ENCODE results near the gene FAM200B.
"Not testable (repeated sequence)": the region's sequence is repeated elsewhere in the genome, so short reads cannot be mapped to it uniquely, and the experiment has no call there.

Gene FAM200B

DNA sequence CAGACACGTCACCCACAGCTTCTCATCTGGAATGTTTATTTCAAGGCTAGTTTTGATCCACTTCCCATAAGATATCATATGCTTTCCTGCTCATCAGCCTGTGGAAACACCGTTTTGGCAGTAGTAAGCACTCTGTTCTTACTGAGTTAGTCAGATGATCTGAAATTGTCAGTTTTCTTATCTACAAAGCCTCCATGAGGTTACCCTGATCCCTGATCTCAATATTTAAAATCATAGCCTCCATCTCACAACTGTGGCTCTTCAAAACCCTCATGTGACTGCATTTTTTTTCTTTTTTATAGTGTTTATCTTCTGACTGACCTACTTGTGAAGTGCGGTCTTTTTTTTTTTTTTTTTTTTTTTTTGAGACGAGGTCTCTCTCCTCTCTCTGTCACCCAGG lies 44.0 kb downstream of the FAM200B start:
- Histone ChIP-seq H3K4me2 (ENCODE audit: low read length) (no peak overlapping the region), H3K4me1 (ENCODE audit: control insufficient read depth, low read length) (peaks cover 18% of the 10 kb centered on the region), H3K79me2 (ENCODE audit: control insufficient read depth, low read length) (no peaks in the 10 kb centered on the region), H3K27ac (ENCODE audit: low read depth, low read length) (no peak overlapping the region), H4K20me1 (ENCODE audit: control insufficient read depth, insufficient read depth, low read depth, low read length) (no peaks in the 10 kb centered on the region), H3F3A (ENCODE audit: control insufficient read depth, insufficient read depth) (0 out of 2 replicates have a peak, but pooled peaks cover 3% of the 10 kb centered on the region), H3K4me3 (ENCODE audit: low read length) (no peak overlapping the region), H3K36me3 (ENCODE audit: control insufficient read depth, low read length) (no peaks in the 10 kb centered on the region), H3K9me3 (ENCODE audit: control insufficient read depth, insufficient read depth, low read length) (no peaks in the 10 kb centered on the region), H3K9me2 (replicated peaks; ENCODE audit: control insufficient read depth, low read length) (no peaks in the 10 kb centered on the region), H3K27me3 (ENCODE audit: control insufficient read depth, low read length) (no peaks in the 10 kb centered on the region)
- TF ChIP-seq, protein P1, sequence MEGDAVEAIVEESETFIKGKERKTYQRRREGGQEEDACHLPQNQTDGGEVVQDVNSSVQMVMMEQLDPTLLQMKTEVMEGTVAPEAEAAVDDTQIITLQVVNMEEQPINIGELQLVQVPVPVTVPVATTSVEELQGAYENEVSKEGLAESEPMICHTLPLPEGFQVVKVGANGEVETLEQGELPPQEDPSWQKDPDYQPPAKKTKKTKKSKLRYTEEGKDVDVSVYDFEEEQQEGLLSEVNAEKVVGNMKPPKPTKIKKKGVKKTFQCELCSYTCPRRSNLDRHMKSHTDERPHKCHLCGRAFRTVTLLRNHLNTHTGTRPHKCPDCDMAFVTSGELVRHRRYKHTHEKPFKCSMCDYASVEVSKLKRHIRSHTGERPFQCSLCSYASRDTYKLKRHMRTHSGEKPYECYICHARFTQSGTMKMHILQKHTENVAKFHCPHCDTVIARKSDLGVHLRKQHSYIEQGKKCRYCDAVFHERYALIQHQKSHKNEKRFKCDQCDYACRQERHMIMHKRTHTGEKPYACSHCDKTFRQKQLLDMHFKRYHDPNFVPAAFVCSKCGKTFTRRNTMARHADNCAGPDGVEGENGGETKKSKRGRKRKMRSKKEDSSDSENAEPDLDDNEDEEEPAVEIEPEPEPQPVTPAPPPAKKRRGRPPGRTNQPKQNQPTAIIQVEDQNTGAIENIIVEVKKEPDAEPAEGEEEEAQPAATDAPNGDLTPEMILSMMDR (IDR thresholded peaks at IDR 0.05; ENCODE audit: low read depth, low read length, poor library complexity, severe bottlenecking), result no peak
- TF ChIP-seq EZH2phosphoT487 (IDR thresholded peaks at IDR 0.05; ENCODE audit: borderline replicate concordance, low read length), result no peak

DNA sequence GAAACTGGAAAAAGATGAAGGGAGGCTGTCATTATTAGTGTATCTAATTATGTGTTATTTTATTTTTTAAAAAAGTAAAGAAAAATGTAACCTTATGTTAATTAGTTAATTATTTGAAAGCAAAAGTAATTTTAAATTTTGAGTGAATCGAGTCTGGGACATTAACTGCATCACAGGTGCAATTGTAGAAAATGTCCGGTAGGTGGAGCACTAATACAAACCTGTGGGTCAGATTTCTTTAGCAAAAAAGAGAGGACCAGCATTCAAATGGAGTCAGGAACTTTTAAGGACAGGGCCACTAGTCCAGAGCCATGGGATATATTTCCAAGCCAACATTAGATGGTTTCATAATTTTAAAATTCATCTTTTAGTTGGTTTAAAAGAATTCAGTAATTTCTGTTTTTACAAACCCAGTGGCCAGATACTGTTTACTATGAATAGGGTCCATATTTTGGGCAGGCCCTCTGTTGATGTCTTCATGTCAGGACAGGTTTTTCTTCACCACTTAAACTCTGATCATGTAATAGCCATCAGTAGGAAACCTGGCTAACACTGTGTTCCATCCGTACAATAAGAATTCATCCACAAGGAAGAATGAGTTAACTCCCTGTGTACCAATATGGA lies 48.4 kb downstream of the FAM200B start:
- Histone ChIP-seq H3F3A (ENCODE audit: control insufficient read depth, insufficient read depth) (0 out of 2 replicates have a peak, but pooled peaks cover 3% of the 10 kb centered on the region), H3K9me3 (ENCODE audit: control insufficient read depth, insufficient read depth, low read length) (no peaks in the 10 kb centered on the region), H3K4me2 (ENCODE audit: low read length) (peak overlapping the region; percentile 11; the same call in 1 of the 2 replicates), H3K27me3 (ENCODE audit: control insufficient read depth, low read length) (no peaks in the 10 kb centered on the region), H3K4me3 (ENCODE audit: low read length) (no peak overlapping the region), H4K20me1 (ENCODE audit: control insufficient read depth, insufficient read depth, low read depth, low read length) (no peaks in the 10 kb centered on the region), H3K36me3 (ENCODE audit: control insufficient read depth, low read length) (no peaks in the 10 kb centered on the region), H3K27ac (ENCODE audit: low read depth, low read length) (no peak overlapping the region), H3K4me1 (ENCODE audit: control insufficient read depth, low read length) (peaks cover 26% of the 10 kb centered on the region), H3K9me2 (replicated peaks; ENCODE audit: control insufficient read depth, low read length) (no peaks in the 10 kb centered on the region), H3K79me2 (ENCODE audit: control insufficient read depth, low read length) (no peaks in the 10 kb centered on the region)
- TF ChIP-seq EZH2phosphoT487 (IDR thresholded peaks at IDR 0.05; ENCODE audit: borderline replicate concordance, low read length), result no peak
- TF ChIP-seq, protein P1 (IDR thresholded peaks at IDR 0.05; ENCODE audit: low read depth, low read length, poor library complexity, severe bottlenecking), result peak; percentile 75

DNA sequence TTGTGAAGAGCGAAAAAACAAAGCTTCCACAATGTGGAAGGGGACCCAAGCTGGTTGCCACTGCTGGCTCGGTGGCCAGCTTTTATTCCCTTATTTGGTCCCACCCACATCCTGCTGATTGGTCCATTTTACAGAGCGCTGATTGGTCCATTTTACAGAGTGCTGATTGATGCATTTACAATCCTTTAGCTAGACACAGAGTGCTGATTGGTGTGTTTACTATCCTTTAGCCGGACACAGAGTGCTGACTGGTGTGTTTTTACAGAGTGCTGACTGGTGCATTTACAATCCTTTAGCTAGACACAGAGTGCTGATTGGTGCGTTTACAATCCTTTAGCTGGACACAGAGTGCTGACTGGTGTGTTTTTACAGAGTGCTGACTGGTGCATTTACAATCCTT lies 51.4 kb downstream of the FAM200B start:
- H3K36me3 ChIP-seq (ENCODE audit: control insufficient read depth, low read length); H3K4me2 ChIP-seq (ENCODE audit: low read length); H3K27me3 ChIP-seq (ENCODE audit: control insufficient read depth, low read length); H3K9me3 ChIP-seq (ENCODE audit: control insufficient read depth, insufficient read depth, low read length); H3K27ac ChIP-seq (ENCODE audit: low read depth, low read length); H3K9me2 ChIP-seq (replicated peaks; ENCODE audit: control insufficient read depth, low read length); H4K20me1 ChIP-seq (ENCODE audit: control insufficient read depth, insufficient read depth, low read depth, low read length); H3F3A ChIP-seq (ENCODE audit: control insufficient read depth, insufficient read depth); H3K4me3 ChIP-seq (ENCODE audit: low read length); H3K79me2 ChIP-seq (ENCODE audit: control insufficient read depth, low read length): not testable (repeated sequence)
- H3K4me1 ChIP-seq (ENCODE audit: control insufficient read depth, low read length), result peaks cover 26% of the 10 kb centered on the region

DNA sequence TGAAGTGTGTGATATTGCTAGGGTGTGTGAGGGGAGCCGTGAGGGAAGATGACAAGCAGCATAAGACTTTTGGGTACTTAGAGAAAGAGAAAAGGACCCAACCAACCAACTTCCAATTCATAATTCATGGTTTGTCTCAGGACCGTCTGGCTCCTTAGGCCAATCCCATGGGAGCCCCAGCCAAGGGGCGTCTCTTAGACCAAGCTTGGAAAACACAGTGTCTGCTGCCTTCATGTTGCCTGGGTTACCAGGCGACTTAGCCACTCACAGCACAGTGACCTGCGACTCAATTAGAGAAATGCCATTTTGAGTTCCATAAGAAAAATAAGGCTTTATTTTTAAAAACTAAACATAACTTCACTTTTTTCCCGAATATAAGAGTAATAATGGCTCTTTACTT lies 53.9 kb downstream of the FAM200B start:
- peaks cover 9% of the 10 kb centered on the region for H3K4me1 ChIP-seq (ENCODE audit: control insufficient read depth, low read length)

More for the DNA sequence above, 53.9 kb downstream of the FAM200B start:
- H3K36me3 ChIP-seq (ENCODE audit: control insufficient read depth, low read length), result no peaks in the 10 kb centered on the region
- TF ChIP-seq, protein P1 (IDR thresholded peaks at IDR 0.05; ENCODE audit: low read depth, low read length, poor library complexity, severe bottlenecking), result no peak
- TF ChIP-seq EZH2phosphoT487 (IDR thresholded peaks at IDR 0.05; ENCODE audit: borderline replicate concordance, low read length), result no peak
- H3K27me3 ChIP-seq (ENCODE audit: control insufficient read depth, low read length), result no peaks in the 10 kb centered on the region
- H3K79me2 ChIP-seq (ENCODE audit: control insufficient read depth, low read length), result no peaks in the 10 kb centered on the region
- H3F3A ChIP-seq (ENCODE audit: control insufficient read depth, insufficient read depth), result no peaks in the 10 kb centered on the region
- H3K9me2 ChIP-seq (replicated peaks; ENCODE audit: control insufficient read depth, low read length), result no peaks in the 10 kb centered on the region
- no peak overlapping the region for H3K4me2 ChIP-seq (ENCODE audit: low read length)
- no peak overlapping the region for H3K4me3 ChIP-seq (ENCODE audit: low read length)
- no peaks in the 10 kb centered on the region for H3K9me3 ChIP-seq (ENCODE audit: control insufficient read depth, insufficient read depth, low read length)
- no peak overlapping the region for H3K27ac ChIP-seq (ENCODE audit: low read depth, low read length)
- no peaks in the 10 kb centered on the region for H4K20me1 ChIP-seq (ENCODE audit: control insufficient read depth, insufficient read depth, low read depth, low read length)
